Sigmoid colon (tissue), 3 donors: ENCODE measurements around the gene PPP1R15A.

Source experiments
- CTCF ChIP-seq, 4 experiments: fragments of 450-650 bp in 3 of 4; fragments of 200-600 bp in 1 of 4; IDR thresholded peaks; one replicate each; pipeline ENCODE4 v1.5.1; 2016 to 2019; ENCODE audit warnings: antibody characterized with exemption in 4 of 4, mild to moderate bottlenecking in 3 of 4, moderate library complexity in 2 of 4
- POLR2A ChIP-seq, 2 donors: fragments of 450-650 bp; IDR thresholded peaks; one replicate each; pipeline ENCODE4 v1.6.1; 2016; ENCODE audit warnings: antibody characterized with exemption in 2 of 2, mild to moderate bottlenecking in 2 of 2, moderate library complexity in 2 of 2

DNA sequence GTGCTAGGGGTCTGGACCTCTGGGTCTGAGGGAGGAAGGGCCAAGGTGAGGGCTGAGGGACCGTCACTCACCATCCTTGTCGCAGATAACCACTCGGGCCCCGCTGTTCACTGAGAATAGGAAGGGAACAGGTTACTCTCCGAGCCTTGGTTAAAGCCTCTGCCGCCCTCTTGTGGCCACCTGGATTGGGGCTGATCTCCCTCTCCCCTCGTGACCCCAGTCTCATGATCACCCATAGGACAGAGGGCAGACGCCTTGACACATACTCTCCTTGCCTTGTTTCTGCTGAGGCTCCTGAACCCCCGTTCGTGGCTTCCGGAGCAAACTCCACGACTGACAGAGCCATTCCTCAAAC, 36.5 kb upstream of the PPP1R15A start:
- peak in 1 of 2 donors; percentile 42 for TF ChIP-seq POLR2A (IDR thresholded peaks at IDR 0.05)
- TF ChIP-seq CTCF (IDR thresholded peaks at IDR 0.05) = peak; percentile 86 to 98 (median 92)
